ENCODE measurements around the gene GAB2. TPM values are rescaled to one million over a fixed set of nuclear protein-coding genes. Genes with fewer than 3 reads are reported as not detected.

The GAB2 gene
- polyA plus RNA-seq, 3 donors, result 2.8 to 39.4 (median 4.4) TPM

GRCh38 chr11:78199653-78200015 lies 218.0 kb downstream of the GAB2 start:
- H2AFZ ChIP-seq (ENCODE audit: insufficient read depth, low read depth, low read length, poor library complexity, severe bottlenecking), result no peak overlapping the region
- H3K27me3 Mint-ChIP-seq (ENCODE audit: low read depth in 3 of 3), result peaks cover 1 to 5% (median 3%) of the 10 kb centered on the region in 3 donors
- no peaks in the 10 kb centered on the region for H3K9me3 ChIP-seq (replicated peaks in 1 of 2; ENCODE audit: control insufficient read depth in 1 of 2, insufficient read depth in 1 of 2, low read length in 2 of 2)
- H3K9ac ChIP-seq (ENCODE audit: insufficient read depth, low read length, poor library complexity, severe bottlenecking), result no peak overlapping the region
- TF ChIP-seq, protein P1, sequence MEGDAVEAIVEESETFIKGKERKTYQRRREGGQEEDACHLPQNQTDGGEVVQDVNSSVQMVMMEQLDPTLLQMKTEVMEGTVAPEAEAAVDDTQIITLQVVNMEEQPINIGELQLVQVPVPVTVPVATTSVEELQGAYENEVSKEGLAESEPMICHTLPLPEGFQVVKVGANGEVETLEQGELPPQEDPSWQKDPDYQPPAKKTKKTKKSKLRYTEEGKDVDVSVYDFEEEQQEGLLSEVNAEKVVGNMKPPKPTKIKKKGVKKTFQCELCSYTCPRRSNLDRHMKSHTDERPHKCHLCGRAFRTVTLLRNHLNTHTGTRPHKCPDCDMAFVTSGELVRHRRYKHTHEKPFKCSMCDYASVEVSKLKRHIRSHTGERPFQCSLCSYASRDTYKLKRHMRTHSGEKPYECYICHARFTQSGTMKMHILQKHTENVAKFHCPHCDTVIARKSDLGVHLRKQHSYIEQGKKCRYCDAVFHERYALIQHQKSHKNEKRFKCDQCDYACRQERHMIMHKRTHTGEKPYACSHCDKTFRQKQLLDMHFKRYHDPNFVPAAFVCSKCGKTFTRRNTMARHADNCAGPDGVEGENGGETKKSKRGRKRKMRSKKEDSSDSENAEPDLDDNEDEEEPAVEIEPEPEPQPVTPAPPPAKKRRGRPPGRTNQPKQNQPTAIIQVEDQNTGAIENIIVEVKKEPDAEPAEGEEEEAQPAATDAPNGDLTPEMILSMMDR (IDR thresholded peaks at IDR 0.05), result no peak
- intact Hi-C loops (cut with micrococcal nuclease), result no loop called here
- peaks cover 0 to 4% (median 2%) of the 10 kb centered on the region in 7 donors for H3K9me3 Mint-ChIP-seq
- peaks cover 23% of the 10 kb centered on the region for H3K4me1 Mint-ChIP-seq
- peaks cover 0 to 4% of the 10 kb centered on the region in 2 donors for H3K27me3 ChIP-seq (ENCODE audit: control insufficient read depth in 2 of 2, insufficient read depth in 2 of 2, low read length in 2 of 2)
- H3K4me3 ChIP-seq (replicated peaks in 1 of 3; ENCODE audit: low read depth in 2 of 3, low read length in 3 of 3), result no peak overlapping the region
- no peak overlapping the region for H3K27ac ChIP-seq (ENCODE audit: low read depth in 1 of 2, low read length in 2 of 2)
- H3K4me2 ChIP-seq (replicated peaks; ENCODE audit: extremely low read depth, low read length, poor library complexity, severe bottlenecking), result no peak overlapping the region
- H3K36me3 Mint-ChIP-seq, result peaks cover 57 to 59% of the 10 kb centered on the region in 2 donors
- 98% methylated on average over 3 of the region's 5 CpGs for WGBS (ENCODE audit: insufficient coverage)
- no peaks in the 10 kb centered on the region for H3K79me2 ChIP-seq (ENCODE audit: insufficient read depth, low read length)
- H3K4me1 ChIP-seq (ENCODE audit: control insufficient read depth in 1 of 2, insufficient read depth in 2 of 2, low read length in 2 of 2), result peaks cover 13 to 19% of the 10 kb centered on the region in 2 donors
- no peaks in the 10 kb centered on the region for H4K20me1 ChIP-seq (ENCODE audit: insufficient read depth, low read length)
- peak overlapping the region in 1 of 7 donors; percentile 15 for H3K27ac Mint-ChIP-seq
- peaks cover 12 to 53% of the 10 kb centered on the region in 2 donors for H3K36me3 ChIP-seq (replicated peaks in 1 of 2; ENCODE audit: control insufficient read depth in 1 of 2, insufficient read depth in 2 of 2, low read length in 2 of 2)
- no peak overlapping the region for H3K4me3 Mint-ChIP-seq
- DNase-seq, result no peak

DNA sequence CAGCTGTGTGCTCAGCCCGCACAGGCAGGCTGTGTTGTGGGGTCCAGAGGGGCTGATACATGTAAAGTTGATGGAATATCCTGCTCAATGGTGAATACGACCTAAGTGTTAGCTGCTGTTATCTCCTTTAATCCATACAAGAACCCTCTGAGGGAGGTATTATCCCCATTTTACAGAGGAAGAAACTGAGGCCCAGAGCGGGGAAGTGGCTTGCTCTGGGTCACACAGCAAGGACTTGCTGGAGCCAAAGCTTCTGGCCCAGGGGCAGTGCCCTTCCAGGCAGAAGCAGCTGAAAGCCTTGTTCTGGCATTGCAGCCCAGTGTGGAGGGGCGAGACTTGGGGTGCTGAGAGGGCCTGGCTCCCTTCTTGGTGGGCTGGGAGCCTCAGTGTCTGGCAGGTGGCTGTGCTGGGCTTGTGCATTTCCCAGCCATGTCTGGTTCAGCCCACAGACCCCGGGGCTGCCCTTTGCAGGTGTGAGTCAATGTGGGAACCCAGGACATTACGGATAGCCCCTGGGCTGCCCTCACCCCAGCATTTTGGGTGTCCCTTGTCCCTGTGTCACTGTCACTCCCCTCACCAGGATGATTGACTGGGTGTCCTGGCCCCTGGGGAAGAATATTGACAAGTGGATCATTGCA lies 218.5 kb downstream of the GAB2 start:
- peaks cover 13 to 19% of the 10 kb centered on the region in 2 donors for H3K4me1 ChIP-seq (ENCODE audit: control insufficient read depth in 1 of 2, insufficient read depth in 2 of 2, low read length in 2 of 2)
- no peaks in the 10 kb centered on the region for H3K79me2 ChIP-seq (ENCODE audit: insufficient read depth, low read length)
- DNase-seq, result no peak
- Mint-ChIP-seq H3K4me3 (no peak overlapping the region), H3K27me3 (ENCODE audit: low read depth in 3 of 3) (peaks cover 1 to 5% (median 3%) of the 10 kb centered on the region in 3 donors), H3K27ac (peak overlapping the region in 1 of 7 donors; percentile 63), H3K9me3 (peaks cover 0 to 4% (median 2%) of the 10 kb centered on the region in 7 donors), H3K4me1 (peaks cover 23% of the 10 kb centered on the region), H3K36me3 (peaks cover 56% of the 10 kb centered on the region in 2 donors)
- H3K27me3 ChIP-seq (ENCODE audit: control insufficient read depth in 2 of 2, insufficient read depth in 2 of 2, low read length in 2 of 2), result peaks cover 0 to 4% of the 10 kb centered on the region in 2 donors
- H4K20me1 ChIP-seq (ENCODE audit: insufficient read depth, low read length), result no peaks in the 10 kb centered on the region
- no peak overlapping the region for H3K27ac ChIP-seq (ENCODE audit: low read depth in 1 of 2, low read length in 2 of 2)
- TF ChIP-seq, protein P1 (IDR thresholded peaks at IDR 0.05), result no peak
- WGBS (ENCODE audit: insufficient coverage), result 100% methylated on average over 2 of the region's 6 CpGs
- no peak overlapping the region for H3K4me2 ChIP-seq (replicated peaks; ENCODE audit: extremely low read depth, low read length, poor library complexity, severe bottlenecking)
- H2AFZ ChIP-seq (ENCODE audit: insufficient read depth, low read depth, low read length, poor library complexity, severe bottlenecking), result no peak overlapping the region
- peaks cover 12 to 48% of the 10 kb centered on the region in 2 donors for H3K36me3 ChIP-seq (replicated peaks in 1 of 2; ENCODE audit: control insufficient read depth in 1 of 2, insufficient read depth in 2 of 2, low read length in 2 of 2)
- H3K9ac ChIP-seq (ENCODE audit: insufficient read depth, low read length, poor library complexity, severe bottlenecking), result no peak overlapping the region
- H3K9me3 ChIP-seq (replicated peaks in 1 of 2; ENCODE audit: control insufficient read depth in 1 of 2, insufficient read depth in 1 of 2, low read length in 2 of 2), result no peaks in the 10 kb centered on the region
- H3K4me3 ChIP-seq (replicated peaks in 1 of 3; ENCODE audit: low read depth in 2 of 3, low read length in 3 of 3), result no peak overlapping the region
- intact Hi-C loops (cut with micrococcal nuclease), result no loop called here

Data from CD14-positive monocyte (primary cell).